Kidney (tissue), 14 donors: ENCODE measurements around the gene TMEM72. TPM values are rescaled to one million over a fixed set of nuclear protein-coding genes. Genes with fewer than 3 reads are reported as not detected.
A peak's percentile ranks its signal among the peaks of the same experiment; 100 is the strongest.

Experiments used
- DNase-seq, 5 donors: peaks; one replicate each; pipeline ENCODE4 v3.0.0-alpha.2; 2013 to 2020
- FAIRE-seq: peaks from 2 replicates; lab custom pipeline; 2012; peaks lifted over from hg19 to GRCh38; lab: Jason Lieb, UNC
- H3K27ac ChIP-seq, 2 donors: one replicate each; pipeline ENCODE4 v1.7.0; 2013; ENCODE audit warnings: low read depth in 2 of 2, low read length in 2 of 2, inconsistent platforms in 1 of 2
- H3K27me3 ChIP-seq: one replicate; pipeline ENCODE4 v1.7.1; 2013; ENCODE audit warnings: low read length, inconsistent platforms; ENCODE audit not compliant: control insufficient read depth, insufficient read depth
- H3K36me3 ChIP-seq, 3 donors: one replicate each; pipeline versions ENCODE4 v1.7.0 to v1.7.1; 2013; ENCODE audit warnings: low read length in 3 of 3, control low read depth in 1 of 3, inconsistent platforms in 1 of 3; ENCODE audit not compliant: insufficient read depth in 3 of 3, control insufficient read depth in 2 of 3
- H3K4me1 ChIP-seq, 3 donors: one replicate each; pipeline versions ENCODE4 v1.7.0 to v1.7.1; 2013; ENCODE audit warnings: low read length in 3 of 3, inconsistent platforms in 1 of 3, low read depth in 1 of 3; ENCODE audit not compliant: control insufficient read depth in 2 of 3, insufficient read depth in 2 of 3
- H3K4me3 ChIP-seq, 3 donors: one replicate each; pipeline versions ENCODE4 v1.7.0 to v1.8.1; 2013; ENCODE audit warnings: low read length in 3 of 3, control low read depth in 1 of 3, inconsistent platforms in 1 of 3
- H3K9ac ChIP-seq, 3 donors: one replicate each; pipeline versions ENCODE4 v1.7.0 to v1.7.1; 2013; ENCODE audit warnings: low read length in 3 of 3, control low read depth in 1 of 3, inconsistent platforms in 1 of 3
- H3K9me3 ChIP-seq, 3 donors: one replicate each; pipeline versions ENCODE4 v1.7.0 to v1.7.1; 2013; ENCODE audit warnings: low read length in 3 of 3, control low read depth in 1 of 3, inconsistent platforms in 1 of 3; ENCODE audit not compliant: control insufficient read depth in 2 of 3, insufficient read depth in 1 of 3
- intact Hi-C: fragments of 100-400 bp; cut with DNase I; formaldehyde crosslinking; loops from one replicate; pipeline ENCODE4 v1.11.1; 2022
- polyA plus RNA-seq: library from polyadenylated mRNA; stranded (reverse); fragments of 350-450 nt; fragmentation: Illumina TruSeq; extraction: RNeasy Lipid Tissue Mini Kit (QIAGEN cat#74804); gene quantifications from one replicate; pipeline ENCODE4 v1.2.3, GENCODE V29; 2014; ENCODE audit warnings: low read depth, low replicate concordance; ENCODE audit not compliant: insufficient read depth
- total RNA-seq: library from RNA; stranded (reverse); fragmentation: NEBNext Ultra II Directional; extraction: Animal tissue kit (Norgen Biotek cat#: 25700); gene quantifications from one replicate; pipeline ENCODE4 v1.2.1, GENCODE V29; 2021
- TF ChIP-seq, protein P1 (sequence below): IDR thresholded peaks from 3 replicates; pipeline ENCODE4 v1.5.1; 2012; ENCODE audit warnings: mild to moderate bottlenecking, moderate library complexity, borderline replicate concordance; ENCODE audit not compliant: insufficient read depth; ENCODE audit errors: extremely low read depth
- donor health status: control.
- donor health status: control.
- donor health status: control.
- donor health status: control.
- donor health status: control.
- donor health status: DM: yes; HTN: yes; CAD: no.
- donor health status: Normal renal cell carcinoma (clear cell type).

Gene TMEM72
- total and polyA plus RNA-seq, 2 donors from 2014 or later: 19.3 to 127 TPM

DNA sequence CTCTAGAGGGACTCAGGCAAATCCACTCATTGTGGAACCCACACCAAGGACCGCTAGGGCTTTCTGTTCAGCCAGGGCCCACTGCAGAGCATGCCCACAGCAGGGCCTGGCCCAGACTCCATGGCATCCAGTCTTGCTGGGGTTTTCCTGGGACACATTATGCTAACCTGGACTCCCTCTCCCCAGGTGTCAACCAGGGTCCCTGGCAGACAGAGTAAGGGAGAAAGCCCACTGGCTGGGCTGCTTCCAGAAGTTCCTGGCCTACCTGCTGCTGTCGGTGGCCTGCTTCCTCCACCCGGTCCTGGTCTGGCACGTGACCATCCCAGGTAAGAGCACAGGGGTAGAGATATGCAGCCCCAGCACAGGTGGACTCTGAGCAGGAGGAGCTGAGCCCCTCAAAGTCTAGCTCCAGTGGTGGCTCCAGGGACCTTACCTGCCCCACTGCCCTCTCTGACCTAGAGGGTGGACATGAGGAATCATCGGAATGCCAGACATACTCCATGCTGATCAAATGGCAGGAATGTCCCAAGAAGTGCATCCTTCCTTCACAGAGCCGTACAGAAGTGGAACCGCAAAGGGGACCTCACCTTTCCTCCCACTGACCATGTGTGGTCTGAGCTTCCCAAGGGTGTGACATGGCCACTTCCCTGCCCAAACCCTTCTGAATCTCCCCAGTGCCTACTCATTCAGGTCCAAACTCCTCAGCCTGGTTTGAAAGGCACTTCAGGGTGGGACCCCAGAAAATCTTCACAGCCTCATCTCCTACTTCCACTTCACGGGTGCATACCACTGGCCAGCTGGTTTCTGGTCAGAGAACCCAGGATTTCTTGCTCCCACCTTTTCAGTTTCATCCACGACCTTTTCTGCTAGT, 22.5 kb downstream of the TMEM72 start:
- TF ChIP-seq, protein P1, sequence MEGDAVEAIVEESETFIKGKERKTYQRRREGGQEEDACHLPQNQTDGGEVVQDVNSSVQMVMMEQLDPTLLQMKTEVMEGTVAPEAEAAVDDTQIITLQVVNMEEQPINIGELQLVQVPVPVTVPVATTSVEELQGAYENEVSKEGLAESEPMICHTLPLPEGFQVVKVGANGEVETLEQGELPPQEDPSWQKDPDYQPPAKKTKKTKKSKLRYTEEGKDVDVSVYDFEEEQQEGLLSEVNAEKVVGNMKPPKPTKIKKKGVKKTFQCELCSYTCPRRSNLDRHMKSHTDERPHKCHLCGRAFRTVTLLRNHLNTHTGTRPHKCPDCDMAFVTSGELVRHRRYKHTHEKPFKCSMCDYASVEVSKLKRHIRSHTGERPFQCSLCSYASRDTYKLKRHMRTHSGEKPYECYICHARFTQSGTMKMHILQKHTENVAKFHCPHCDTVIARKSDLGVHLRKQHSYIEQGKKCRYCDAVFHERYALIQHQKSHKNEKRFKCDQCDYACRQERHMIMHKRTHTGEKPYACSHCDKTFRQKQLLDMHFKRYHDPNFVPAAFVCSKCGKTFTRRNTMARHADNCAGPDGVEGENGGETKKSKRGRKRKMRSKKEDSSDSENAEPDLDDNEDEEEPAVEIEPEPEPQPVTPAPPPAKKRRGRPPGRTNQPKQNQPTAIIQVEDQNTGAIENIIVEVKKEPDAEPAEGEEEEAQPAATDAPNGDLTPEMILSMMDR: no peak
- peak in 1 of 5 donors; percentile 39 for DNase-seq
- Histone ChIP-seq H3K4me3 (no peak overlapping the region), H3K27me3 (no peaks in the 10 kb centered on the region), H3K36me3 (no peaks in the 10 kb centered on the region), H3K27ac (no peak overlapping the region), H3K9me3 (no peaks in the 10 kb centered on the region), H3K4me1 (peaks cover 0 to 19% (median 0%) of the 10 kb centered on the region in 3 donors), H3K9ac (peak overlapping the region in 1 of 3 donors; percentile 20)
- FAIRE-seq: no peak
- intact Hi-C loops: no loop called here

DNA sequence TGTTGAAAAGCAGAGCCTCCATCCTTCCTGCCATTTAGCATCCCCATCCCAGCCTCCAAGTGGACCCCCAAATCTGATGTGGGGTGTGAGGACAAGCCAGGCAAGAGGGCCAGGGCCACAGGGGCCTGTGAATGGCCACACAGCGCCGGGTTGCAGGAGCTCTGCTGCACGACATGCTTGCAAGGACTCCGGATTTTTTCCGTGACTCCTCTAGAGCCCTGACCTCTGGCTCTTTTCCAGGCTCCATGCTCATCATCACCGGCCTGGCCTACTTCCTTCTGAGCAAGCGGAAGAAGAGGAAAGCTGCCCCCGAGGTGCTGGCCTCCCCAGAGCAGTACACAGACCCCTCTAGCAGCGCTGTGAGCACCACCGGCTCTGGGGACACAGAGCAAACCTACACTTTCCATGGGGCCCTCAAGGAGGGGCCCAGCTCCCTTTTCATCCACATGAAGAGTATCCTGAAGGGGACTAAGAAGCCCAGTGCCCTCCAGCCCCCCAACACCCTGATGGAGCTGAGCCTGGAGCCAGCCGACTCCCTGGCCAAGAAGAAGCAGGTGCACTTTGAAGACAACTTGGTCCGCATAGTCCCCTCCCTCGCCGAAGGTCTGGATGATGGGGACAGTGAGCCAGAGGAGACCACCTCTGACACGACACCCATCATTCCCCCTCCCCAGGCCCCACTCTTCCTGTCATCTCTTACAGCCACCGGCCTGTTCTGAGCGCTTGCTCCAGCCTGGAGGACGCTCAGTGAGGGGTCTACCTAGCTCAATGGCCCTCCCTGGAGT, 23.5 kb downstream of the TMEM72 start:
- H3K27ac ChIP-seq: peak overlapping the region; percentile 49 to 69
- FAIRE-seq: no peak
- H3K4me1 ChIP-seq: peaks cover 0 to 18% (median 0%) of the 10 kb centered on the region in 3 donors
- no peak overlapping the region for H3K4me3 ChIP-seq
- no peaks in the 10 kb centered on the region for H3K9me3 ChIP-seq
- H3K27me3 ChIP-seq: no peaks in the 10 kb centered on the region
- peak in 1 of 5 donors; percentile 41 for DNase-seq
- no peaks in the 10 kb centered on the region for H3K36me3 ChIP-seq
- intact Hi-C loops: no loop called here
- H3K9ac ChIP-seq: no peak overlapping the region
- TF ChIP-seq, protein P1: no peak

DNA sequence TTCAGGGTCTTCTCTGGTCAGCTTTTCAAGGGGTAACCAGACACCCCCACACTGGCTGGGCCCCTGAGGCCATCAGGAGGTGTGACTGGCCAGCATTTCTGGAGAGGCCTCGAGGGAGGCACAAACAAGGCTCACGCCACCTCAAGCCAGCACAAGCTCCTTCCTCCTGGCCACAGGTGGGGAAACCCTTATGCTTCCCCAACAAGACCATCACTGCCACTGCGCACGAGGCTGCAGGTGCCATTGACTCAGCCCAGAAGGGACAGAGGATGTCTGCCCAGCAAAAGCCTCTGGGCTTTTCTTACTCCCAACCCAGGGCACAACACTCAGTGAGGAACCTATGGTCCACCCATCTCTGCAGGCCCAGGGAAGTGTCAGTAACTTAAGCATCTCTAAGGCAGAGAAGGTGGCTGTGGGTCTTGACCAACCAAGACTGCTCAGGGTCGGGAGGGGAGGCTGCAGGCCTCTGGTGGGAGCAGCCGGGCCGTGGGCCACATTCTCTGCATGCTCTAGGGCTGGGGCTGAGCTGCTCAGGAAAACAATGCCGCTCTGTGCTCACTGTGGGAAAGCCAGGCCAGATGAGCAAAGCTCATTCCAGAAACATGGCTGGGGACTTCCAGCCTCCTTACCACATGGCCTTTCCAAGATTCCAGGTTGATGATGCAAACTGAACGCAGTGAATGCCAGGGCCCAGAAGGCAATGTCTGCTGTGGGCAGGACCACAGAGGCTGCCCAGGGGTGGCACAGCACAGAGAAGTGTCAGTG, 24.2 kb downstream of the TMEM72 start:
- Histone ChIP-seq H3K9ac (no peak overlapping the region), H3K4me3 (no peak overlapping the region), H3K9me3 (no peaks in the 10 kb centered on the region), H3K36me3 (no peaks in the 10 kb centered on the region), H3K27ac (peak overlapping the region; percentile 49 to 69), H3K27me3 (no peaks in the 10 kb centered on the region), H3K4me1 (peaks cover 0 to 17% (median 0%) of the 10 kb centered on the region in 3 donors)
- DNase-seq (peak in 1 of 5 donors; percentile 37), FAIRE-seq (no peak)
- TF ChIP-seq, protein P1: no peak
- intact Hi-C loops: no loop called here
